Activated CD4-positive, alpha-beta T cell treated with anti-CD3 and anti-CD28 coated beads for 4 hours (primary cell): ENCODE results near the gene NRG4.
A peak's percentile ranks its signal among the peaks of the same experiment; 100 is the strongest.
"Not testable (repeated sequence)": the region's sequence is repeated elsewhere in the genome, so short reads cannot be mapped to it uniquely, and the experiment has no call there.

ENCODE experiments used
- DNase-seq, 2 donors: peaks; one replicate each; pipeline ENCODE4 v3.0.0-alpha.2; 2020

The NRG4 gene

GRCh38 chr15:75925440-75925839 lies 86.8 kb downstream of the NRG4 start:
- DNase-seq, result no peak

- DNase-seq, result no peak
Measured at GRCh38 chr15:75924576-75924975, 87.6 kb downstream of the NRG4 start.

- no peak for DNase-seq
Measured at GRCh38 chr15:75923756-75924155, 88.5 kb downstream of the NRG4 start.

- DNase-seq, result peak in 1 of 2 donors; percentile 14
Measured at GRCh38 chr15:75921732-75922703, 90.2 kb downstream of the NRG4 start.

GRCh38 chr15:75920079-75920478 lies 92.1 kb downstream of the NRG4 start:
- no peak for DNase-seq

GRCh38 chr15:75918135-75918534 lies 94.1 kb downstream of the NRG4 start:
- no peak for DNase-seq

- no peak for DNase-seq
Measured at GRCh38 chr15:75916978-75917377, 95.2 kb downstream of the NRG4 start.

GRCh38 chr15:75910355-75910754 lies 101.9 kb downstream of the NRG4 start:
- DNase-seq, result not testable (repeated sequence)

GRCh38 chr15:75905231-75905630 lies 107.0 kb downstream of the NRG4 start:
- DNase-seq, result no peak

GRCh38 chr15:75903331-75904239 lies 108.6 kb downstream of the NRG4 start, which contains the start of gene FBXO22:
TSS of gene FBXO22 (plus strand) at chr15:75903878. CDS start at chr15:75903964, 86 bp downstream.
- peak; percentile 83 for DNase-seq

GRCh38 chr15:75902129-75902557 lies 110.1 kb downstream of the NRG4 start:
- no peak for DNase-seq

- no peak for DNase-seq
Measured at GRCh38 chr15:75900577-75900976, 111.6 kb downstream of the NRG4 start.

GRCh38 chr15:75895731-75896130 lies 116.5 kb downstream of the NRG4 start:
- DNase-seq, result no peak

GRCh38 chr15:75891895-75892294 lies 120.3 kb downstream of the NRG4 start:
- no peak for DNase-seq
